ENCODE data around the gene CNTNAP2.
"Not testable (repeated sequence)": the region's sequence is repeated elsewhere in the genome, so short reads cannot be mapped to it uniquely, and the experiment has no call there.

CNTNAP2 gene

DNA sequence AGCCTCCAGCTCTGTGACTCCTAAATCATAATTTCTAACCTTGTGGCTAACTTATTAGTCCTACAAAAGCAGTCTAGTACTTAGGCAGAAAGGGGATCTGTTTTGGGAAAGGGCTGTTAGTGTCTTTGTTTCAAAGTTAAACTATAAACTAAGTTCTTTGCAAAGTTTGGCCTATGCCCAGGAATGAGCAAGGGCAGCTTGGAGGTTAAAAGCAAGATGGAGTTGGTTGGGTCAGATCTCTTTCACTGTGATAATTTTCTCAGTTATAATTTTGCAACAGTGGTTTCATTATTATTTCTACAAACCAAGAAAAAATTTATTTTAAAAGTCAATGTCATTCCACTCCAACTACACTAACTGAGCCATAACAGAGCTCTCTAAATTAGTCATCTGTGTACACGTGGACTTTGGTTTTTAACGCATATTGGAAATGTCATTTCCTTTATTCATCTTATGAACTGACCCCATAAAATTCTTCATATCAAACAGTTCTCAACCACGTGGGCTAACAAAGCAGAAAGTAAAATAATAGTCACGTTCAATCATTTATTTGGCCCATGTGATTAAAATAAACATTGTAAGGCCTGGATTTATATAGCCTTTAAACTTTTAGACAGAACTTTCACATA is 2330.7 kb downstream of the CNTNAP2 start:
- DNase-seq (ENCODE audit: low read depth), result no peak

DNA sequence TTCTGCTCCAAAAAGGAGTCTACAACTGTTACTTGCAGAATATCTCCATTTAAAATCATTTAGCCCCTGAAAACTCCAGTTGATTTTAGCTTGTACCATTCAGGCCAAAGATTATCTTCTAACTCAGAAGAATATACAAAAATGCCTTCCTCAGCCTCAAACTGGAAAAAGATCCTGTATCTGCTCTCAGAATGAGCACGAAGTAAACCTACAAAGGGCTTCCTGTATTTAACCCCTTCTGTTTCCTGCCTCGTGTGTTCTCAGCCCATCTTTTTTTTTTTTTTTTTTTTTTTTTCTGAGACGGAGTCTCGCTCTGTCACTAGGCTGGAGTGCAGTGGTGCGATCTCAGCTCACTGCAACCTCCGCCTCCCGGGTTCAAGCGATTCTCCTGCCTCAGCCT is 2334.9 kb downstream of the CNTNAP2 start:
- DNase-seq (ENCODE audit: low read depth), result not testable (repeated sequence)

DNA sequence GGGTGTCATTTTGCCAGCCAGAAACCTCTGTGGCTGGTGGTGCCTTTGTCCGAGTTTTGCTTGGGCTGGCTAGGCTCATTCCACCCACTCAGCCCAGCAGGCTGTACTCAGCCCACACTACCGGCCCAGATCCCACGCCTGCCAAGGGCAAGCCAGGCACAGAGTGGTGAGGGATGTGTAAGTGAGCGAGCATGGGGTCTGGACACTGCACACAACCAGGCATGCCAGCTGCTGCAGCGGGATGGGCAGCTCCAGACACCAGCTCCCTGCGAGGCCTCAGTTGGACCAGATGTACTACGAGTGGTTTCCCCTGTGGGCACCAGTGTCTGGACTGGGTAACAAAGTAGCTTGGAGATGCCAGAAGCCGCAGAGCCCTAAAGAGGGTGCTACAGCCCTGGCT is 2339.8 kb downstream of the CNTNAP2 start:
- DNase-seq (ENCODE audit: low read depth), result no peak

DNA sequence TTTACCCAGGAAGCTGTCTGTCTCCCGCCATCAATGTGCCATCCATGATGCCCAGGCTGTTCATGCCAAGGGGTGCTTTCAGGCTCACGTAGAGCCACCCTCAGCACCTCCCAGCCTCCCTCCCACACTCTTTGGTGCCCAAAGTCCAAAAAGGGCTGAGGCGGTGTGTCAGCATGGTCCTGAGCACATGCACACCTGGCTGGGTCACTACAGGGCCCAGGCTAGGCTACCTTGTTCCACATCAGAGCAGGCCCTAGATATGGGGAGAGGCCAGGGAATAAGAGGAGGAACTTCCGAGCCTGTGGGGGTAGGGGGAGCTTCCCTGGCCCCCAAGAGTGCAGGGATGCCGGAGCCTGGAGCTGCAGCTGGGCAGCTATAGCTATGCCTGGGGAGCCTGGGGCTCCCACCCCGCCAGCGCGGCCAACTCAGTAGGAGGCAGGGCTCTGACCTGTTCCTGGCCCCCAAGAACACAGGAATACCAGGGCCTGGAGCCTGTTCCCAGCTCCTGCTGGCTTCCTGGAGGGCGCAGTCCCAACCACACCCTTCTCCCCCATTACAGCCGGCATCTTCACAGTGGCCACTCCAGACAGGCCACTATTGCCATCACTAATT is 2340.8 kb downstream of the CNTNAP2 start:
- DNase-seq (ENCODE audit: low read depth), result no peak

DNA sequence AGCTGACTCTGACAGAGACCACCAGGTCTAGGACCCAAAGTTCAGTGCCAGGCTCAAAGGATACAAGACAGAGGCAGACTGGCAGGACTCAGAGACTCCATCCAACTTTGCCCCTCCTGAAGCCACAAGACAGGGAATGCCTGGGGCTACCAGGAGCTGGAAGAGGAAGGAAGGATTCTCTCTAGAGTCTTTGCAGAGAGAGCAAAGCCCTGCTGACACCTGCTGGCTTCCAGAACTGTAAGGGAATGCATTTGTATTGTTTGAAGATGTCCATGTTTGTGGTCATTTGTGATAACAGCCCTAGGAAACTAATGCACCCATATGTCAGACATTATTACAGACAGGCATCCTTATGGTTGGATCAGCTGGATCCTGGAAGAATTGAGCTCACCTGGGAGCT is 2341.7 kb downstream of the CNTNAP2 start:
- DNase-seq (ENCODE audit: low read depth), result no peak

DNA sequence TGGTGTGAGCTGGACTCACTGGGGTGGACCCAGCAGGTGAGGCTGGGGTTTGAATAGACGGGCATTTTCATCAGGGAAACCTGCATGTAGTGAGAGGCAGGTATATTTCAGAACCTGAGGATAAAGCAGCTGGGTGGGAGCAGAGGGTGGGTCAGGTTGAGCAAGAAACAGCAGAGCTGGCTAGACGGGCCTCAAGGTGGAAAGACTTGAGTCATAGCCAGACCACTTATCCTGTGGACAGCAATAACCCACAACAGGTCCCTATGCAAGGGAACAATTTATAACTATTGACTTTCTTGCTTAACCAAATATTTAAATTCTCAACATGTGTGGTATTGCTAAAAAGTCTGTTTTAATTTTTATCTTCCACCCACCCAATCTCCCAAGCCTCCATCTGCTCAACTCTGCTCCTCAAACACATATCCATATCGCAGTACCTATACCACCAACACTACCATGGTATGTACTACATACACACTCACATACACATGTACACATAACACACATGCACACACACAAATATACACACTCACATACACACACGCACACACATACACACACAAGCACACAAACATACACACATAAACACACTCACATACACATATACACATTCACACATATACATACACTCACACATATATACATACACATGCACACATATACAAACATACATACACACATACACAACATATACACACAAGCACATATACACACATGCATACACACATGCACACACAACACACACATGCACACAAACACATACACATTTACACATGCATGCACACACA is 2345.0 kb downstream of the CNTNAP2 start:
- DNase-seq (ENCODE audit: low read depth), result no peak

DNA sequence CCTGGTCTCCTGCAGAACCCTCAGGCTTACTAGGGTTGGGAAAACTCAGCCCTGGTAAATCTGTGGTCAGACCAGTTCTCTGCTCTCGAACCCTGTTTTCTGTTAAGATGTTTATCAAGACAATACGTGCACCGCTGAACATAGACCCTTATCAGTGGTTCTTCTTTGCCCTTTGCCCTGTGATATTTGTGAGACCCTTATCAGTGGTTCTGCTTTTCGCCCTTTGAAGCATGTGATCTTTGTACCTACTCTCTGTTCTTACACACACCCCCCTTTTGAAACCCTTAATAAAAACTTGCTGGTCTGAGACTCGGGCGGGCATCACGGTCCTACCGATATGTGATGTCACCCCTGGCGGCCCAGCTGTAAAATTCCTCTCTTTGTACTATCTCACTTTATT is 2346.2 kb downstream of the CNTNAP2 start:
- not testable (repeated sequence) for DNase-seq (ENCODE audit: low read depth)

DNA sequence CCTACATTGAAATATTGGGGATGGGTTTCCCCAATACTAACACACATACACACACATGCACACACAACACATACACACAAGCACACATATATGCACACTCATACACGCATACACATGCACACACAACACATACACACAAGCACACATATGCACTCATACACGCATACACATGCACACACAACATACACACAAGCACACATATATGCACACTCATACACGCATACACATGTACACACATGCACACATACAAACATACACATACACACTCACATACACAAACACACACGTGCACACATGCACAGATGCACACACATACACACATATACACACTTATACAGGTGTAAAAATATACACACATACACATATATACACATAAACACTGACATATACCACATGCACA is 2346.6 kb downstream of the CNTNAP2 start:
- DNase-seq (ENCODE audit: low read depth), result no peak

DNA sequence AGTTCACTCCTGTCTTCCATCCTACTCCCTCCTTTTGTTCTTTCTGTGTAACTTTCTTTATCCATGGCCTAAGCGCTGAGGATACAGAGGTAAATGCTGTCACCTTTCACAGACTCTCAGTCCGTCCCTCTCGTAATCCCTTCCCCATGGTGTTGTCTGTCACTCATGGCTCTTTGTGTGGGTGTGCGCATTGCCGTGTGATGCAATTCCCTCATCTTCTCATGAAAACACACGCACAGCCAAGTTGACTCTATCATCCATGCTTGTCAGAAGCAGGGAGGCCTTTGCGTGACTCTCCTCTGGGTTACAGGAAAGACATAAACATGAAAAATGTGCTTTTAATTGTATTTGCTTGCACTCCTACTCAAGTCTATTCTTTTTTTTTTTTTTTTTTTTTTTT is 2348.3 kb downstream of the CNTNAP2 start:
- DNase-seq (ENCODE audit: low read depth), result no peak

DNA sequence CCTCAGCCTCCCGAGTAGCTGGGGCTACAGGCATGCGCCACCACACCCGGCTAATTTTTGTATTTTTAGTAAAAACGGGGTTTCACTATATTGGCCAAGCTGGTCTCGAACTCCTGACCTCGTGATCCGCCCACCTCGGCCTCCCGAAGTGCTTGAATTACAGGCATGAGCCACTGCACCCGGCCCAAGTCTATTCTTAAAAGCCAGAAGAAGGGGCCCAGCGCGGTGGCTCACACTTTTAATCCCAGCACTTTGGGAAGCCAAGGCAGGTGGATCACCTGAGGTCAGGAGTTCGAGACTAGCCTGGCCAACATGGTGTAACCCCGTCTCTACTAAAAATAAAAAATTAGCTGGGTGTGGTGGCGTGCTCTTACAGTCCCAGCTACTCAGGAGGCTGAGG is 2348.8 kb downstream of the CNTNAP2 start:
- DNase-seq (ENCODE audit: low read depth), result not testable (repeated sequence)

DNA sequence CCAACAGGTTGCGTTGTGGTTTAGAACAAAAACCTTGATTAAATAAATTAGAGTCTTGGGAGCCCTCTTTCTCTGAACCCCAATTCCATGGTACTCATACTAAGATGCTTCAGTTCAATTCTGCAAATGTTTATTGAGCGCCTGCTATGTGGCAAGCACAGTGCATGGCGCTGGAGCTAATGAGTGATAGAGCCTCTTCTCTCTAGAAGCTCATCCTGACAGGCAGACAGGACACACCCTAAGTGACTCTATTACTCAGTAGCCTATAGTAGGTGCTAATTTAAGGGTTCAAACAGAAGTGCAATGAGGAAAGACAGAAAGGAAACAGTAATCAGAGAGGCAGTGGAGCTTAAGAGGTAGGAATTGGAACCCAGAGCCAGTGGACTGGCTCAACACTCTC is 2349.5 kb downstream of the CNTNAP2 start:
- DNase-seq (ENCODE audit: low read depth), result no peak

DNA sequence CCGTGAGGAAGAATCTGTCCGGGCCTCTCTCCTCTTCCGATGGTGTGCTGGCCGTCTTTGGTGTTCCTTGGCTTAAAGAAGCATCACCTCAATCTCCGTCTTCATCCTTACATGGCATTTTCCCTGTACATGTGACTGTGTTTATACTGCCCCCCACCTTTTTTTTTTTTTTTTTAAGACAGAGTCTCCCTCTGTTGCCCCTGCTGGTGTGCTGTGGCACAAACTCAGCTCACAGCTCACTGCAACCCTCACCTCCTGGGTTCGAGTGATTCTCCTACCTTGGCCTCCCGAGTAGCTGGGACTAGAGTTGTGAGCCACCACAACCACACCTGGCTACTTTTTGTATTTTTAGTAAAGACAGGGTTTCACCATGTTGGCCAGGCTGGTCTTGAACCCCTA is 2352.1 kb downstream of the CNTNAP2 start:
- no peak for DNase-seq (ENCODE audit: low read depth)

All from activated T-helper 9 cell treated with anti-CD3 and anti-CD28 coated beads, Interleukin-2, amount 50 U/mL, for 16 hours (primary cell).